ENCODE data around the gene ECI2. TPM values are rescaled to one million over a fixed set of nuclear protein-coding genes. Genes with fewer than 3 reads are reported as not detected.

ECI2 gene
- total and polyA plus RNA-seq, 2 of the 13 experiments (the other 11 are each of a cell fraction or from before 2014, with no cell fraction given): 78.5 to 228 TPM

GRCh38 chr6:4102687-4103244, 32.6 kb downstream of the ECI2 start (continued):
- TF ChIP-seq ZNF282 (IDR thresholded peaks at IDR 0.05; ENCODE audit: partially characterized antibody) (no peak), EED (CRISPR knock-in tag; IDR thresholded peaks at IDR 0.05) (no peak), PLSCR1 (CRISPR knock-in tag; IDR thresholded peaks at IDR 0.05; ENCODE audit: borderline replicate concordance) (no peak; the same call in 1 of the 2 replicates), ATRX (CRISPR knock-in tag; IDR thresholded peaks at IDR 0.05; ENCODE audit: borderline replicate concordance) (no peak), NR2F2 (IDR thresholded peaks at IDR 0.05; ENCODE audit: borderline replicate concordance, low read depth) (peak; percentile 94), ZNF33A (CRISPR knock-in tag; IDR thresholded peaks at IDR 0.05; ENCODE audit: borderline replicate concordance) (no peak), NFE2L2 (IDR thresholded peaks at IDR 0.05; ENCODE audit: low read length) (no peak), CEBPB (IDR thresholded peaks at IDR 0.05; ENCODE audit: borderline replicate concordance, low read depth, low read length) (peak; percentile 29; the same call in 1 of the 2 replicates), ARID3A (IDR thresholded peaks at IDR 0.05; ENCODE audit: low read depth, low read length) (peak; percentile 93), ZNF253 (CRISPR knock-in tag; IDR thresholded peaks at IDR 0.05; ENCODE audit: borderline replicate concordance) (no peak), BRCA1 (CRISPR knock-in tag; IDR thresholded peaks at IDR 0.05) (no peak; the same call in 1 of the 2 replicates), IKZF5 (CRISPR knock-in tag; IDR thresholded peaks at IDR 0.05) (peak; percentile 99), MAX (IDR thresholded peaks at IDR 0.05) (peak; percentile 90), TCF7 (IDR thresholded peaks at IDR 0.05; ENCODE audit: low read depth) (peak; percentile 62; the same call in 1 of the 2 replicates), ZNF326 (CRISPR knock-in tag; IDR thresholded peaks at IDR 0.05; ENCODE audit: borderline replicate concordance) (no peak), KMT2A (CRISPR knock-in tag; IDR thresholded peaks at IDR 0.05) (peak; percentile 80), ZNF414 (CRISPR knock-in tag; IDR thresholded peaks at IDR 0.05) (peak; percentile 63; the same call in 1 of the 2 replicates)

All from HepG2 (cell line).